Endothelial cell of umbilical vein (primary cell): ENCODE results near the gene ANKIB1. TPM values are rescaled to one million over a fixed set of nuclear protein-coding genes. Genes with fewer than 3 reads are reported as not detected.

Source experiments
- BruUV-seq: library from RNA; stranded (reverse); fragments of 400-500 nt; replicated peaks from 2 replicates; lab custom pipeline; 2021; lab: Mats Ljungman, UMichigan
- CTCF ChIA-PET: fragments of 300-600, 350-600 bp; sonication (Branson Sonifier 250); formaldehyde crosslinking; loops from one replicate; lab custom pipeline; 2021; ENCODE audit warnings: antibody characterized with exemption, inconsistent platforms; lab: Charles Lee
- POLR2A ChIA-PET: fragments of 300-600, 350-600 bp; sonication (Branson Sonifier 250); formaldehyde crosslinking; loops from one replicate; lab custom pipeline; 2021; ENCODE audit warnings: antibody characterized with exemption, inconsistent platforms; lab: Charles Lee
- DNase-seq: peaks from one replicate; pipeline ENCODE4 v3.0.0-alpha.2; 2011; ENCODE audit warnings: low read depth, low spot score
- FAIRE-seq: peaks from 2 replicates; lab custom pipeline; 2011; peaks lifted over from hg19 to GRCh38; lab: Jason Lieb, UNC
- H2AFZ ChIP-seq: 2 replicates; pipeline ENCODE4 v1.6.0; 2012; ENCODE audit warnings: low read depth, low read length, control low read depth, inconsistent platforms
- H3K27ac ChIP-seq: 2 replicates; pipeline ENCODE4 v1.5.1; 2011; ENCODE audit warnings: low read depth, mild to moderate bottlenecking, control low read depth, low read length, moderate library complexity; ENCODE audit not compliant: insufficient read depth
- H3K27me3 ChIP-seq, 2 experiments: 2 replicates each; pipeline versions ENCODE4 v1.6.0 to v1.6.1; 2011; ENCODE audit warnings: low read length in 2 of 2, mixed read lengths in 1 of 2; ENCODE audit not compliant: control insufficient read depth in 2 of 2, insufficient read depth in 2 of 2
- H3K36me3 ChIP-seq, 2 experiments: 2 replicates in 1 of 2; 3 replicates in 1 of 2; pipeline ENCODE4 v1.5.1; 2011; ENCODE audit warnings: low read length in 2 of 2, mild to moderate bottlenecking in 1 of 2, moderate library complexity in 1 of 2; ENCODE audit not compliant: control insufficient read depth in 2 of 2, insufficient read depth in 2 of 2; ENCODE audit errors: extremely low read depth in 1 of 2
- H3K4me1 ChIP-seq: 3 replicates; pipeline ENCODE4 v1.5.1; 2011; ENCODE audit warnings: mild to moderate bottlenecking, low read length; ENCODE audit not compliant: control insufficient read depth, insufficient read depth; ENCODE audit errors: extremely low read depth
- H3K4me2 ChIP-seq: 2 replicates; pipeline ENCODE4 v1.6.1; 2011; ENCODE audit warnings: low read length, control low read depth, mixed read lengths; ENCODE audit not compliant: insufficient read depth
- H3K4me3 ChIP-seq, 3 experiments: fragments of 200-600 bp in 1 of 3; sonication (generic), shearing (Covaris generic) in 1 of 3; replicated peaks in 1 of 3; 2 replicates each; pipeline ENCODE4 v1.5.1; 2011 to 2016; ENCODE audit warnings: control low read depth in 3 of 3, low read length in 3 of 3, mild to moderate bottlenecking in 2 of 3, inconsistent platforms in 1 of 3, low read depth in 1 of 3, moderate library complexity in 1 of 3; ENCODE audit not compliant: insufficient read depth in 1 of 3
- H3K79me2 ChIP-seq: 2 replicates; pipeline ENCODE4 v1.6.0; 2012; ENCODE audit warnings: low read length, inconsistent platforms; ENCODE audit not compliant: control insufficient read depth, insufficient read depth
- H3K9ac ChIP-seq: replicated peaks from 2 replicates; pipeline ENCODE3; 2011; ENCODE audit warnings: low read length, control low read depth; ENCODE audit not compliant: insufficient read depth; ENCODE audit errors: extremely low read depth
- H3K9me1 ChIP-seq: replicated peaks from 3 replicates; pipeline ENCODE4 v1.6.0; 2011; ENCODE audit warnings: mild to moderate bottlenecking, low read length; ENCODE audit not compliant: control insufficient read depth, insufficient read depth; ENCODE audit errors: extremely low read depth
- H3K9me3 ChIP-seq: replicated peaks from 2 replicates; pipeline ENCODE4 v1.5.1; 2012; ENCODE audit warnings: low read length, inconsistent platforms; ENCODE audit not compliant: control insufficient read depth, insufficient read depth
- H4K20me1 ChIP-seq: replicated peaks from 2 replicates; pipeline ENCODE3; 2011; ENCODE audit warnings: mild to moderate bottlenecking, low read length; ENCODE audit not compliant: control insufficient read depth, insufficient read depth; ENCODE audit errors: extremely low read depth
- CTCF ChIP-seq, 2 donors: IDR thresholded peaks; 1 replicate in 1 of 2; 2 replicates in 1 of 2; pipeline ENCODE4 v1.5.1; 2011; ENCODE audit warnings: low read length in 2 of 2, mild to moderate bottlenecking in 2 of 2, moderate library complexity in 2 of 2, control low read depth in 1 of 2, inconsistent platforms in 1 of 2, low read depth in 1 of 2; ENCODE audit not compliant: insufficient read depth in 1 of 2; ENCODE audit errors: extremely low read depth in 1 of 2
- EZH2 ChIP-seq: IDR thresholded peaks from 2 replicates; pipeline ENCODE4 v1.6.1; 2012; ENCODE audit warnings: borderline replicate concordance, low read depth, mild to moderate bottlenecking, moderate library complexity, low read length, inconsistent platforms; ENCODE audit not compliant: severe bottlenecking
- FOS ChIP-seq: IDR thresholded peaks from 2 replicates; pipeline ENCODE4 v1.6.1; 2011; ENCODE audit warnings: mild to moderate bottlenecking, low read length, moderate library complexity, borderline replicate concordance; ENCODE audit not compliant: insufficient read depth
- GATA2 ChIP-seq: IDR thresholded peaks from 2 replicates; pipeline ENCODE4 v1.7.0; 2011; ENCODE audit warnings: low read depth, mild to moderate bottlenecking, moderate library complexity, mixed read lengths, low read length; ENCODE audit not compliant: insufficient read length, insufficient read depth
- JUN ChIP-seq: IDR thresholded peaks from 2 replicates; pipeline ENCODE4 v1.6.1; 2011; ENCODE audit warnings: borderline replicate concordance, low read depth; ENCODE audit not compliant: insufficient read length, insufficient read depth
- MAX ChIP-seq: IDR thresholded peaks from 2 replicates; pipeline ENCODE4 v1.6.1; 2011; ENCODE audit not compliant: insufficient read depth, insufficient read length
- MYC ChIP-seq: IDR thresholded peaks from one replicate; pipeline ENCODE4 v1.6.1; 2011; ENCODE audit warnings: mild to moderate bottlenecking, low read depth, low read length
- POLR2A ChIP-seq: IDR thresholded peaks from 2 replicates; pipeline ENCODE4 v1.6.1; 2012; ENCODE audit warnings: low read depth, mild to moderate bottlenecking, control low read depth, low read length
- POLR2AphosphoS5 ChIP-seq: IDR thresholded peaks from 2 replicates; pipeline ENCODE4 v1.6.1; 2012; ENCODE audit warnings: low read depth, mild to moderate bottlenecking, control low read depth, low read length, moderate library complexity; ENCODE audit not compliant: insufficient read depth
- dilution Hi-C: fragments of 300-500 bp; cut with MboI; formaldehyde crosslinking; loops from one replicate; pipeline ENCODE4 v1.15.0; 2019; ENCODE audit warnings: low sequenced_read_pairs; ENCODE audit not compliant: extremely low pct_ligation_motif_present
- intact Hi-C: fragments of 100-400 bp; cut with micrococcal nuclease; formaldehyde crosslinking; loops from one replicate; pipeline ENCODE4 v1.10.0; 2022
- polyA plus RNA-seq, 4 experiments: library from polyadenylated mRNA; depleted of rRNA in 3 of 4; stranded (reverse) in 3 of 4; unstranded in 1 of 4; fragments of >200 nt; gene quantifications; 2 replicates each; pipeline versions ENCODE4 v1.2.1 to v1.2.3, GENCODE V29; 2011 to 2012; ENCODE audit warnings: missing spikeins in 1 of 4
- total RNA-seq: library from RNA; stranded (reverse); gene quantifications from 2 replicates; pipeline ENCODE4 v1.2.3, GENCODE V29; 2021

The ANKIB1 gene
- total and polyA plus RNA-seq, 2 donors (not counting 3 experiments of a cell fraction or from before 2014, with no cell fraction given) = 16.9 to 56.5 TPM

- Histone ChIP-seq H3K36me3 (no peaks in the 10 kb centered on the region), H2AFZ (no peak overlapping the region), H3K4me1 (no peaks in the 10 kb centered on the region), H3K9me3 (no peaks in the 10 kb centered on the region), H3K9me1 (no peaks in the 10 kb centered on the region), H3K79me2 (peaks cover 41% of the 10 kb centered on the region), H3K4me3 (no peak overlapping the region), H3K27ac (no peak overlapping the region), H3K4me2 (no peak overlapping the region), H3K9ac (no peak overlapping the region), H3K27me3 (no peaks in the 10 kb centered on the region), H4K20me1 (peaks cover 3% of the 10 kb centered on the region)
- DNase-seq (no peak), FAIRE-seq (peak; percentile 15)
- dilution Hi-C loops (no loop called here), intact Hi-C loops (no loop called here)
- POLR2A ChIA-PET = no interaction called here
- no TSS peak for BruUV-seq
- TF ChIP-seq CTCF (IDR thresholded peaks at IDR 0.05; ENCODE audit: extremely low read depth in 1 of 2, insufficient read depth in 1 of 2, low read depth in 1 of 2, low read length in 2 of 2) (no peak), MAX (no peak), JUN (no peak), POLR2A (no peak), GATA2 (no peak), POLR2AphosphoS5 (no peak), MYC (no peak), EZH2 (no peak), FOS (no peak)
- CTCF ChIA-PET = interaction anchor here (1.4 kb wide), 1 partner anchor 10 kb away, joined by 3 read pairs; no protein-coding TSS in a partner anchor
Observed at GRCh38 chr7:92276460-92276864, 30.7 kb downstream of the ANKIB1 start.
